ENCODE measurements around the gene MUC6. TPM values are rescaled to one million over a fixed set of nuclear protein-coding genes. Genes with fewer than 3 reads are reported as not detected.

Gene MUC6
- total RNA-seq, 6 experiments from 2014 or later = not detected

DNA sequence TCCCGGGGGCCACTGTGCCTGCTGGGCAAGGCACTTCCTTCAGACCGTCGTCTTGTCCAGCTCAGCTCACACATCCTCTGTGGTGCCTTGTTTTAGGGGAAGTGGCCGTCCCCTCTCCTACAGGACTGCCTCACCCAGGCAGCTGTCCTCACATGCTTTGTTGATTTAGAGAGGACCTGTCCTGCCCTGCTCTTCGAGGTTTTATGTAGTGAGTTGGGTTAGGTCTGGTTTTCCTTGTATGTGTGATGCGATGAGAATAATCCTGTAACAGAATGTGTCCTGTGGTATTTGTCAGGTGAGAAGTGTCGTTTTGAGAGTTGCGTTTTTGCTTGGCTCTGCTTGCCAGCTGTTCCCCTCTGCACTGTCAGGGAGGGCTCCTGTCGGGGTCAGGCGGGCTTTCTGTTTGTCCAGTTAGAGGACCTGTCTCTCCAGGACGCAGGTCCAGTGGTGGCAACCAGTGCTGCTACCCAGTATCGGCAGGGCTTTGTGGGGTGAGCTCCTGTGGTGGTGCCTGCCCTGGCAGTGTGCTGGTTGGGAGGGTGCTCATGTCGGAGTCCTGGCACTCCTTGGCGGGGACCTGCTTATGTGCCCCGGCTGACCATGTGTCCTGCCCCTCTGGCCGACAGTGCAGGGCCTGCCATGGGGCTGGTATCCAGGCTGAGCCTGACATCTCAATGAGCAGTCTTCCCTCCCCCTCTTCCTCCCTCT, 41.3 kb downstream of the MUC6 start:
- H3K4me1 Mint-ChIP-seq (ENCODE audit: low read depth) = no peaks in the 10 kb centered on the region
- no peak for DNase-seq
- H3K36me3 Mint-ChIP-seq (ENCODE audit: low read depth) = peaks cover 5% of the 10 kb centered on the region
- H3K27me3 Mint-ChIP-seq (ENCODE audit: insufficient read depth) = peaks cover 6% of the 10 kb centered on the region
- H3K27ac Mint-ChIP-seq = no peak overlapping the region
- H3K9me3 Mint-ChIP-seq = no peaks in the 10 kb centered on the region
- H3K4me3 Mint-ChIP-seq = no peak overlapping the region
- TF ChIP-seq, protein P1, sequence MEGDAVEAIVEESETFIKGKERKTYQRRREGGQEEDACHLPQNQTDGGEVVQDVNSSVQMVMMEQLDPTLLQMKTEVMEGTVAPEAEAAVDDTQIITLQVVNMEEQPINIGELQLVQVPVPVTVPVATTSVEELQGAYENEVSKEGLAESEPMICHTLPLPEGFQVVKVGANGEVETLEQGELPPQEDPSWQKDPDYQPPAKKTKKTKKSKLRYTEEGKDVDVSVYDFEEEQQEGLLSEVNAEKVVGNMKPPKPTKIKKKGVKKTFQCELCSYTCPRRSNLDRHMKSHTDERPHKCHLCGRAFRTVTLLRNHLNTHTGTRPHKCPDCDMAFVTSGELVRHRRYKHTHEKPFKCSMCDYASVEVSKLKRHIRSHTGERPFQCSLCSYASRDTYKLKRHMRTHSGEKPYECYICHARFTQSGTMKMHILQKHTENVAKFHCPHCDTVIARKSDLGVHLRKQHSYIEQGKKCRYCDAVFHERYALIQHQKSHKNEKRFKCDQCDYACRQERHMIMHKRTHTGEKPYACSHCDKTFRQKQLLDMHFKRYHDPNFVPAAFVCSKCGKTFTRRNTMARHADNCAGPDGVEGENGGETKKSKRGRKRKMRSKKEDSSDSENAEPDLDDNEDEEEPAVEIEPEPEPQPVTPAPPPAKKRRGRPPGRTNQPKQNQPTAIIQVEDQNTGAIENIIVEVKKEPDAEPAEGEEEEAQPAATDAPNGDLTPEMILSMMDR (IDR thresholded peaks at IDR 0.05) = no peak

DNA sequence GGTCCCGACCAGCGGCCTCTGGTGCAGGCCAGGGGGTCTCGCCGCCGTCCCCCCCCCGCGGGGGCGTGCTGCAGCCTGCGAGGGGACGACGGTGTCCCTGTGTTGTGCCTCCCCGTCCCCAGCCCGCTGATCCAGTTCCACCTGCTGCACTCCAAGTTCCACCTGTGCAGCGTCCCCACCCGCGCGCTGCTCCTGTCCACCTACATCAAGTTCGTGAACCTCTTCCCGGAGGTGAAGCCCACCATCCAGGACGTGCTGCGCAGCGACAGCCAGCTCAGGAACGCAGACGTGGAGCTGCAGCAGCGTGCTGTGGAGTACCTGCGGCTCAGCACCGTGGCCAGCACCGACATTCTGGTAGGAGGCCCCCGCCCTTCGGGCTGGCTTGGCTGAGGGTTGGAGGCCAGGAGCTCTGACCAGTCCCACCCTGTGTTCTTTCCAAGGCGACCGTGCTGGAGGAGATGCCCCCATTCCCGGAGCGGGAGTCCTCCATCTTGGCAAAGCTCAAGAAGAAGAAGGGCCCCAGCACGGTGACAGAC, 42.8 kb downstream of the MUC6 start:
- Mint-ChIP-seq H3K4me1 (ENCODE audit: low read depth) (no peaks in the 10 kb centered on the region), H3K27me3 (ENCODE audit: insufficient read depth) (peaks cover 6% of the 10 kb centered on the region), H3K27ac (no peak overlapping the region), H3K9me3 (no peaks in the 10 kb centered on the region), H3K4me3 (no peak overlapping the region), H3K36me3 (ENCODE audit: low read depth) (peaks cover 5% of the 10 kb centered on the region)
- DNase-seq = no peak
- TF ChIP-seq, protein P1 (IDR thresholded peaks at IDR 0.05) = no peak

DNA sequence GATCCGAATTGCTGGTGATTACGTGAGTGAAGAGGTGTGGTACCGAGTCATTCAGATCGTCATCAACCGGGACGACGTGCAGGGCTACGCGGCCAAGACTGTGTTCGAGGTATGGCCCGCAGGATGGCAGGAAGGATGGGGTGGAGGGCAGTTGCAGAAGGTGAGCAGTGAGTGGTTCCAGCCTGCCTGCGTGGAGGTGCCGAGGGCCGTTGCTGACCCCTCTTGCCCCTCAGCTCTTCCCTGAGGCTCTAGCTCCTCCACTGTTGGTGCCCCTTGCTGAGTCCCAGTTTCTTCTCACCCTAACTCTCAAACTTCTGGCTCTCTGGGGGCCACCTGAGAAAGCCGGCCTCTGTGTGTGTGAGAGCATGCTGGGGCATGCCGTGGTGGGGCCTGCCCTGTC, 43.9 kb downstream of the MUC6 start:
- no peak overlapping the region; the same call in 1 of the 2 replicates for H3K27ac Mint-ChIP-seq
- TF ChIP-seq, protein P1 (IDR thresholded peaks at IDR 0.05) = no peak
- no peak for DNase-seq
- H3K36me3 Mint-ChIP-seq (ENCODE audit: low read depth) = peaks cover 10% of the 10 kb centered on the region
- no peaks in the 10 kb centered on the region for H3K9me3 Mint-ChIP-seq
- no peaks in the 10 kb centered on the region for H3K4me1 Mint-ChIP-seq (ENCODE audit: low read depth)
- peaks cover 6% of the 10 kb centered on the region for H3K27me3 Mint-ChIP-seq (ENCODE audit: insufficient read depth)
- H3K4me3 Mint-ChIP-seq = no peak overlapping the region

DNA sequence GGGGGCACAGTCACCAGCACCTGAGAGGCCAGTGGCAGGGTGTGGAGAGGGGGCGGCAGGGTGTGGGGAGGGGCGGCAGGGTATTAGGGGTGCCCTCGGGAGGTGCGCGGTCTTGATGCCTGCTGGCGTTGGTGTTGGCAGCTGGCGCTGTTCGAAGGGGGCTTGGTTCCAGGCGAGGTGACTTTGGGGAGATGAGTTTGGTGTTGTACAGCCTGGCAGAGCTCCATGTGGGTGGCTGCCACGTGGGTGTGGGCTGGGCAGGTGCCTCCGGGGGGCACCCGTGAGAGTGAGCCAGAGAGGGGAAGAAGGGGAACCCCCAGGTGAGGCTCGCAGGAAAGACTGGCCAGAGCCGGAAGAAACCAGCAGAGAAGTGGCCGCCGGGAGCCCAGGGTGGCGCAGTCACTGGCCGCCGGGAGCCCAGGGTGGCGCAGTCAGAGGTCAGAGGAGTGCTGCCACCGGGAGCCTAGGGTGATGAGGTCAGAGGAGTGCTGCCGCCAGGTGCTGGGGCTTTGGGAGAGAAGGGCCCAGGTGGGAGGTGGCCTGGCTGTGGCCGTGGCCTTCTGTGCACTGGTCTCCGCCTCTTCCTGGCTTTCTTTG, 44.7 kb downstream of the MUC6 start:
- Mint-ChIP-seq H3K27me3 (ENCODE audit: insufficient read depth) (peaks cover 5% of the 10 kb centered on the region), H3K27ac (no peak overlapping the region), H3K4me1 (ENCODE audit: low read depth) (no peaks in the 10 kb centered on the region), H3K4me3 (no peak overlapping the region), H3K9me3 (no peaks in the 10 kb centered on the region), H3K36me3 (ENCODE audit: low read depth) (peaks cover 10% of the 10 kb centered on the region)
- DNase-seq = no peak
- TF ChIP-seq, protein P1 (IDR thresholded peaks at IDR 0.05) = no peak

DNA sequence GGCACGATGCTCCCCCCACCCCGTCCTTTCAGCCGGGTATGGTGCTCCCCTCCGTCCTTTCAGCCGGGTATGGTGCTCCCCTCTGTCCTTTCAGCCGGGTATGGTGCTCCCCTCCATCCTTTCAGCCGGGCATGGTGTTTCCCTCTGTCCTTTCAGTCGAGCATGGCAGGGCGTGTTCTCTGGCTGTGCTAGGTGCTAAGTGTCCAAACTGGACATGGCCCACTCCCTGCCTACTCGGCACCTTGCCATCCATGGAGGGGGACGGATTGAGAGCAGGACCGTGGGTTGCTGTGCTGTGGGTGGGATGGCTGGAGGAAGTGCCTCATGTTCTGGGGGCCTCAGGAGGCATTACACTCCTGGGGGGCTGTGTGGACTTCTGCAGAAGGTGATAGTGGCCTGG, 45.5 kb downstream of the MUC6 start:
- Mint-ChIP-seq H3K36me3 (ENCODE audit: low read depth) (peaks cover 10% of the 10 kb centered on the region), H3K4me3 (no peak overlapping the region), H3K4me1 (ENCODE audit: low read depth) (no peaks in the 10 kb centered on the region), H3K27me3 (ENCODE audit: insufficient read depth) (peaks cover 4% of the 10 kb centered on the region), H3K9me3 (no peaks in the 10 kb centered on the region), H3K27ac (no peak overlapping the region)
- DNase-seq = no peak
- TF ChIP-seq, protein P1 (IDR thresholded peaks at IDR 0.05) = no peak
